LNCAP (cell line): ENCODE data around the gene RBX1.

ENCODE experiments used
- CTCF ChIP-seq: fragments of 450-650 bp; IDR thresholded peaks from 2 replicates; pipeline ENCODE4 v1.5.1; 2017; ENCODE audit warnings: mild to moderate bottlenecking

RBX1 gene

GRCh38 chr22:40928657-40929056 is 22.5 kb upstream of the RBX1 start:
- TF ChIP-seq CTCF, result no peak

DNA sequence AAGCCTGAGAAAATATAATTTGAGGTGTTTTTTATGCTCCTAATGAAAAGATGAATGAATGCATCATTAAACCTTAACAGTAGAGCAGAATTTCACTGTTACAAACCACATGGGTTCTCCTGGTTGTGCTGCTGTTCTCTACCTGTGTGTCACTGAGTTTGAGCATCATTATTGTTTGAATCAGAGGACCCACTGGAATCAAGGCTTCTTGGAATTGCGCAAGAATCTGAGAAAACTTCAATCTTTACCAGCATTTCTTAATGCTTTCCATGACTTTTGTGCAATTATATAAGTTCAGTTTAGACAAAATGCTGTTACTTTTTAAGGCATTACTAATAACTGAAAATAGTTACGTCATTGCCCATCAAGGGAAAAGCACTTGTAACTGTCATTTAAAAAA is 18.8 kb upstream of the RBX1 start:
- no peak for TF ChIP-seq CTCF

GRCh38 chr22:40939202-40939601 is 12.0 kb upstream of the RBX1 start:
- no peak for TF ChIP-seq CTCF

DNA sequence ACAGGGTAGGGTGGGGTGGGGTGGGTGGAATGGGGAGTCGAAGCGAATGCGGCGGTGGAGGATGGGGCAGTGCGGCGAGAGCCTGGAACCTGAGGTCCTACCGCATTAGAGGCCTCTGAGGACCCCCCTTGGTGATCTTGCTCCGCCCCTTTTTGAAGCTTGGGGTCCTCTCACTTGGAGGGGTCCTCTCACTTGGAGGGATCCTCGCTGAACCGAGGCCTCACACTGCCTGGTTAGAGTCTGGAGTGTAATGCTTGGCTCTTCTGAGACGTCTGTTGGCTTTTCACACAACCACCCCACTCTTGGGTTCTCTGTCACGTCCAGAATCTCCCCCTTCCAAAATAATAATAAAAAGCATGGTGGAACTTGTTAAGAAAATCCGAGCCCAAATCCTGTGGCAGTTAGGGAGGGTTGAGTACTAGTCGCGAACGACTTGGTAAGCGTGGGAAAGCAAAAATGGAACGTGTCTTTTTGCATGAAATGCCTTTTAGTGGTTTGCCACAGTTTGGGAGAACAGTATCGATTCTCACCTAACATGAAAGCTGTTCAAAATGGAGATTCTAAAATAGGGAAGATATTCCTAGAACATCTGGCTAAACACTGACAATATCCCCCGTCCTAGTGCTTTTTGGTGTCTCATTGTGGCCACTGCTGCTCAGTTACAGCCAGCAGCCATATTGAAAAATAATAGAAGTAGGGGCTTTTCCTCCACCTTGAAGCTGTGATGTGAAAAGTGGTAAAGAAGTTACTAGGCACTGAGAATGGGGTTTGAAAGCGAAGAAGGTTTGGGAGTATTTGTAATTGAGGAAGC is 822 bp downstream of the RBX1 start:
- TF ChIP-seq CTCF, result no peak

- TF ChIP-seq CTCF, result no peak
These were observed 2.3 kb downstream of the RBX1 start for GRCh38 chr22:40953471-40953870.

- no peak for TF ChIP-seq CTCF
These were observed 2.9 kb downstream of the RBX1 start for GRCh38 chr22:40954113-40954512.

DNA sequence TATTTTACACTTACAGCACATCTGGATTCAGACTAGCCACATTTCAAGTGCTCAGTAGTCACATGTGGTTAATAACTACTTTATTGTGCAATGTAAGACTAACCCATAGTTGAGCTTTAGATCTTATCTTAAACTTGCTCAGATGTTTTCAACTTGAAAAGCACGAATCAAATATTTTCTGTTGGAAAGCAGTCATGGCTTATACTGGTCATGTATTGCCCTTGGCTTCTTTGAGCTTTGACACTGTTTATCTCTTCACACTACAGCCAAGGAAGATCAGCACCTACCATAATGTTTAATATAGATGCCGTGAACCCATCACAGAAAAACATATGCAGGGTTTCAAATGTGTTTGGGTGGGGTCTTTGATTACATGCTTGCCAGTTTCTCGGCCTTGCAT is 4.4 kb downstream of the RBX1 start:
- TF ChIP-seq CTCF, result no peak

DNA sequence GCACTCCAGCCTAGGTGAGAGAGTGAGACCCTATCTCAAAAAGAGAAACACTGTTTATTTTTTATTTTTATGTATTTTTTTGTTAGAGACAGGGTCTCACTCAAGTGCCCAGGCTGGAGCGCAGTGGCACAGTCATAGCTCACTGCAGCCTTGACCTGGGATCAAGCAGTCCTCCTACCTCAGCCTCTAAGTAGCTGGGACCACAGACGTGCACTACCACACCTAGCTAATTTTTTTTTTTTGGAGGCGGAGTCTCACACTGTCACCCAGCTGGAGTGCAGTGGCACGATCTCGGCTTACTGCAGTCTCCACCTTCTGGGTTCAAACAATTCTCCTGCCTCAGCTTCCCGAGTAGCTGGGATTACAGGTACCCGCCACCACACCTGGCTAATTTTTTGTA is 6.4 kb downstream of the RBX1 start:
- no peak for TF ChIP-seq CTCF
